Common myeloid progenitor, CD34-positive (primary cell): ENCODE measurements around the gene IDE.
A peak's percentile ranks its signal among the peaks of the same experiment; 100 is the strongest.

Experiments used
- CTCF ChIA-PET: fragments of 350-600 bp; sonication (Branson Sonifier 250); formaldehyde crosslinking; loops from one replicate; lab custom pipeline; 2021; ENCODE audit warnings: antibody characterized with exemption; lab: Charles Lee
- POLR2A ChIA-PET: fragments of 350-600 bp; sonication (Branson Sonifier 250); formaldehyde crosslinking; loops from one replicate; lab custom pipeline; 2021; ENCODE audit warnings: antibody characterized with exemption; lab: Charles Lee
- DNase-seq, 3 donors: peaks; one replicate each; pipeline versions ENCODE4 v3.0.0 to v3.0.0-alpha.2; 2013
- H3K27ac ChIP-seq, 2 experiments: 1 replicate in 1 of 2; 2 replicates in 1 of 2; pipeline ENCODE4 v1.7.0; 2013; ENCODE audit warnings: inconsistent platforms in 2 of 2, low read length in 2 of 2, mild to moderate bottlenecking in 2 of 2, low read depth in 1 of 2, moderate library complexity in 1 of 2; ENCODE audit not compliant: severe bottlenecking in 2 of 2, insufficient read depth in 1 of 2, poor library complexity in 1 of 2
- H3K27me3 ChIP-seq, 5 experiments: replicated peaks in 2 of 5; 1 replicate in 3 of 5; 2 replicates in 2 of 5; pipeline versions ENCODE4 v1.6.1 to v1.7.0; 2013; ENCODE audit warnings: low read length in 4 of 5, mild to moderate bottlenecking in 2 of 5, moderate library complexity in 2 of 5, inconsistent platforms in 1 of 5; ENCODE audit not compliant: insufficient read depth in 5 of 5, control insufficient read depth in 4 of 5
- H3K36me3 ChIP-seq, 4 experiments: 1 replicate in 2 of 4; 2 replicates in 2 of 4; pipeline versions ENCODE4 v1.6.1 to v1.7.0; 2013; ENCODE audit warnings: low read length in 3 of 4, control low read depth in 1 of 4, mild to moderate bottlenecking in 1 of 4; ENCODE audit not compliant: control insufficient read depth in 4 of 4, insufficient read depth in 4 of 4
- H3K4me1 ChIP-seq, 4 experiments: 1 replicate in 3 of 4; 2 replicates in 1 of 4; pipeline versions ENCODE4 v1.6.1 to v1.7.1; 2013; ENCODE audit warnings: low read length in 3 of 4, mild to moderate bottlenecking in 3 of 4, control low read depth in 1 of 4, inconsistent platforms in 1 of 4, moderate library complexity in 1 of 4; ENCODE audit not compliant: control insufficient read depth in 4 of 4, insufficient read depth in 4 of 4; ENCODE audit errors: control extremely low read depth in 1 of 4
- H3K4me3 ChIP-seq, 7 experiments: 1 replicate in 4 of 7; 2 replicates in 3 of 7; pipeline versions ENCODE4 v1.5.1 to v1.7.0; 2013; ENCODE audit warnings: mild to moderate bottlenecking in 7 of 7, low read length in 6 of 7, moderate library complexity in 6 of 7, inconsistent platforms in 2 of 7, low read depth in 2 of 7, control low read depth in 1 of 7; ENCODE audit not compliant: insufficient read depth in 4 of 7, control insufficient read depth in 1 of 7; ENCODE audit errors: extremely low read depth in 1 of 7
- H3K9me3 ChIP-seq, 5 experiments: 1 replicate in 4 of 5; 2 replicates in 1 of 5; pipeline versions ENCODE4 v1.6.1 to v1.7.1; 2013; ENCODE audit warnings: low read length in 4 of 5, mild to moderate bottlenecking in 2 of 5, inconsistent platforms in 1 of 5, low read depth in 1 of 5, moderate library complexity in 1 of 5; ENCODE audit not compliant: control insufficient read depth in 4 of 5, insufficient read depth in 2 of 5; ENCODE audit errors: control extremely low read depth in 1 of 5
- WGBS: methylation state at CpG from one replicate; pipeline ENCODE4 v1.1.5; 2013; ENCODE audit not compliant: insufficient coverage; 5-methylcytosine and 5-hydroxymethylcytosine counted together

The IDE gene

GRCh38 chr10:92547676-92548075, 26.2 kb downstream of the IDE start:
- no peaks in the 10 kb centered on the region for H3K9me3 ChIP-seq
- no peak overlapping the region for H3K27ac ChIP-seq
- ChIA-PET POLR2A (no interaction called here), CTCF (no interaction called here)
- no peak for DNase-seq
- H3K4me3 ChIP-seq: no peak overlapping the region
- peaks cover 0 to 12% (median 3%) of the 10 kb centered on the region in 4 experiments for H3K36me3 ChIP-seq
- WGBS: 98% methylated on average over 4 of the region's 4 CpGs
- no peaks in the 10 kb centered on the region for H3K27me3 ChIP-seq
- peaks cover 3 to 20% (median 5%) of the 10 kb centered on the region in 4 experiments for H3K4me1 ChIP-seq

- Histone ChIP-seq H3K27me3 (no peaks in the 10 kb centered on the region), H3K4me3 (no peak overlapping the region), H3K27ac (no peak overlapping the region), H3K4me1 (peaks cover 3 to 23% (median 5%) of the 10 kb centered on the region in 4 experiments), H3K36me3 (peaks cover 0 to 9% (median 3%) of the 10 kb centered on the region in 4 experiments), H3K9me3 (no peaks in the 10 kb centered on the region)
- POLR2A ChIA-PET: no interaction called here
- WGBS: no CpG with 5 or more reads among the region's 1 CpG
- DNase-seq: no peak
- CTCF ChIA-PET: interaction anchor here (1.0 to 1.2 kb wide), 2 partner anchors 15 to 27 kb away, joined by 4 to 6 read pairs; no protein-coding TSS in a partner anchor
Observed at GRCh38 chr10:92545556-92545955, 28.3 kb downstream of the IDE start.

- no peaks in the 10 kb centered on the region for H3K9me3 ChIP-seq
- ChIA-PET CTCF (interaction anchor here (0.5 to 1.6 kb wide), 6 partner anchors 13 to 963 kb away, joined by 3 to 7 read pairs (median 3); partner anchors contain the start of gene IDE), POLR2A (no interaction called here)
- H3K4me3 ChIP-seq: no peak overlapping the region
- H3K27ac ChIP-seq: no peak overlapping the region
- H3K4me1 ChIP-seq: peaks cover 3 to 26% (median 5%) of the 10 kb centered on the region in 4 experiments
- peak; percentile 52 to 85 (median 82) for DNase-seq
- peaks cover 0 to 9% (median 3%) of the 10 kb centered on the region in 4 experiments for H3K36me3 ChIP-seq
- WGBS: no CpG with 5 or more reads among the region's 3 CpGs
- H3K27me3 ChIP-seq: no peaks in the 10 kb centered on the region
Observed at GRCh38 chr10:92544296-92544695, 29.6 kb downstream of the IDE start.

DNA sequence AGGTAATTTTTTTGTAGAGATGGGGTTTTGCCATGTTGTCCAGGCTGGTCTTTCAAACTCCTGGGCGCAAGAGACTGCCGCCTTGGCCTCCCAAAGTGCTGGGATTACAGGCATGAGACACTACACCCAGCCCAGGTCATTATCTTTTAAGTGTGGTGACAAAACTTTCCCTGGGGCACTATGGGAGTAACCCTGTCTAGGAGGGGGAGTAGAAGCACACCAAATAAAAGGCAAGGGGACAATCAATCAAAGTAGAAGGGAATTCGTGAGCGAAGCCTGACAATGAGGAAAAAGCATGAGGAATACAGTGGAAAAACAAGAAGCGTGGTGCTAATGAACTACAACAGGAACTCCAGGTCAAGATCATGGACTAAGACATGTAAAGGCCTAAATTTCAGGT, 31.4 kb downstream of the IDE start:
- ChIA-PET POLR2A (no interaction called here), CTCF (no interaction called here)

DNA sequence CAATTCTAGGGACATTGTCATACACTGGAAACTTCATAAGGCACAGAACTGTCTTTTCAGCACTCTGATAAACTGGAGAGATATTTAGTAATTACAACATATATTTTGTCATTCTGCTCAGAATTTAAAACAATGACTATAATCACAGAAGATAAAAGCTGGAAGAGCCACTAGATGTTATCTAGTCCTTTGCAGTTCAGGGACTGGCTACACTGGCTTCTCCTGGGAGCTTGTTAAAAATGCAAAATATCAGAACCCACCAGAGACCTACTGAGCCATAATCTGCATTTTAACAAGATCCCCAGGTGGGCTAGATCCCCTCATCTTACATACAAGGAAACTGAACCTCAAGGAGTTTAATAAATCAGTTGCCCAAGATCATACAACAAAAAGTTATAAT, 32.3 kb downstream of the IDE start:
- DNase-seq: no peak
- no peak overlapping the region for H3K27ac ChIP-seq
- CTCF ChIA-PET: interaction anchor here (0.7 kb wide), 2 partner anchors 10 to 31 kb away, joined by 3 read pairs; no protein-coding TSS in a partner anchor
- no peaks in the 10 kb centered on the region for H3K27me3 ChIP-seq
- POLR2A ChIA-PET: no interaction called here
- H3K4me1 ChIP-seq: peaks cover 3 to 26% (median 5%) of the 10 kb centered on the region in 4 experiments
- peaks cover 0 to 4% (median 2%) of the 10 kb centered on the region in 4 experiments for H3K36me3 ChIP-seq
- no peaks in the 10 kb centered on the region for H3K9me3 ChIP-seq
- no peak overlapping the region for H3K4me3 ChIP-seq

More for the DNA sequence above, 31.4 kb downstream of the IDE start:
- peaks cover 0 to 3% (median 0%) of the 10 kb centered on the region in 4 experiments for H3K36me3 ChIP-seq
- no peaks in the 10 kb centered on the region for H3K9me3 ChIP-seq
- DNase-seq: no peak
- peaks cover 3 to 26% (median 5%) of the 10 kb centered on the region in 4 experiments for H3K4me1 ChIP-seq
- WGBS: 100% methylated on average over 5 of the region's 5 CpGs
- no peak overlapping the region for H3K4me3 ChIP-seq
- no peaks in the 10 kb centered on the region for H3K27me3 ChIP-seq
- H3K27ac ChIP-seq: no peak overlapping the region

- Histone ChIP-seq H3K27me3 (no peaks in the 10 kb centered on the region), H3K27ac (no peak overlapping the region), H3K9me3 (no peaks in the 10 kb centered on the region), H3K4me1 (peaks cover 0 to 7% (median 0%) of the 10 kb centered on the region in 4 experiments), H3K4me3 (no peak overlapping the region), H3K36me3 (peaks cover 0 to 18% (median 8%) of the 10 kb centered on the region in 4 experiments)
- no CpG with 5 or more reads among the region's 4 CpGs for WGBS
- ChIA-PET POLR2A (no interaction called here), CTCF (interaction anchor here (2.0 kb wide), 1 partner anchor 28 kb away, joined by 8 read pairs; no protein-coding TSS in a partner anchor)
- DNase-seq: peak in 2 of 3 donors; percentile 15 to 19
Observed at GRCh38 chr10:92538231-92538958, 35.5 kb downstream of the IDE start.
